Inferior parietal cortex (tissue), 1 donor: ENCODE data around the gene NOD2.

Experiments used
- DNase-seq: peaks from one replicate; pipeline ENCODE4 v3.0.0-alpha.2; 2016; ENCODE audit errors: extremely low spot score

Gene NOD2

GRCh38 chr16:50694206-50694605, 800 bp downstream of the NOD2 start:
- DNase-seq, result no peak

GRCh38 chr16:50695017-50696000, 1.9 kb downstream of the NOD2 start:
- no peak for DNase-seq

GRCh38 chr16:50696126-50696525, 2.7 kb downstream of the NOD2 start:
- DNase-seq, result no peak

GRCh38 chr16:50696575-50697420, 3.4 kb downstream of the NOD2 start:
- no peak for DNase-seq

GRCh38 chr16:50697421-50697715, 4.0 kb downstream of the NOD2 start:
- DNase-seq, result no peak

GRCh38 chr16:50697881-50698767, 4.7 kb downstream of the NOD2 start:
- no peak for DNase-seq

GRCh38 chr16:50699326-50700159, 6.1 kb downstream of the NOD2 start:
- DNase-seq, result no peak

- peak; percentile 44 for DNase-seq
Observed at GRCh38 chr16:50702725-50703124, 9.3 kb downstream of the NOD2 start.

GRCh38 chr16:50704245-50704644, 10.8 kb downstream of the NOD2 start:
- DNase-seq, result no peak

GRCh38 chr16:50705436-50706110, 12.2 kb downstream of the NOD2 start:
- no peak for DNase-seq

GRCh38 chr16:50706250-50706649, 12.8 kb downstream of the NOD2 start:
- no peak for DNase-seq

GRCh38 chr16:50708373-50709060, 15.1 kb downstream of the NOD2 start:
- no peak for DNase-seq

- DNase-seq, result peak; percentile 20
Observed at GRCh38 chr16:50709061-50709684, 15.8 kb downstream of the NOD2 start.

GRCh38 chr16:50709980-50710379, 16.6 kb downstream of the NOD2 start:
- no peak for DNase-seq

- no peak for DNase-seq
Observed at GRCh38 chr16:50711040-50711439, 17.6 kb downstream of the NOD2 start.

GRCh38 chr16:50711862-50712559, 18.6 kb downstream of the NOD2 start:
- peak; percentile 36 for DNase-seq

- DNase-seq, result no peak
Observed at GRCh38 chr16:50712560-50712898, 19.1 kb downstream of the NOD2 start.

GRCh38 chr16:50712956-50713355, 19.6 kb downstream of the NOD2 start:
- DNase-seq, result no peak

GRCh38 chr16:50717091-50717490, 23.7 kb downstream of the NOD2 start:
- DNase-seq, result no peak
